GM19438 (cell line): ENCODE results near the gene SOX12.

Experiments
- ATAC-seq: cut with Tn5 transposase; IDR thresholded peaks from one replicate; pipeline ENCODE4 v1.9.1; 2021; ENCODE audit warnings: low read depth; ENCODE audit not compliant: unreplicated experiment

SOX12 gene

GRCh38 chr20:300345-300990 is 24.9 kb upstream of the SOX12 start:
- ATAC-seq, result no peak

GRCh38 chr20:301886-302848 is 23.2 kb upstream of the SOX12 start:
- no peak for ATAC-seq

- ATAC-seq, result no peak
These were observed 19.6 kb upstream of the SOX12 start for GRCh38 chr20:305745-306144.

- no peak for ATAC-seq
These were observed 16.8 kb upstream of the SOX12 start for GRCh38 chr20:308427-309038.

- ATAC-seq, result no peak
These were observed 16.0 kb upstream of the SOX12 start for GRCh38 chr20:309306-309840.

GRCh38 chr20:309841-310644 is 15.3 kb upstream of the SOX12 start:
- peak; percentile 100 for ATAC-seq

- ATAC-seq, result no peak
These were observed 14.7 kb upstream of the SOX12 start for GRCh38 chr20:310645-311044.

GRCh38 chr20:311609-312008 is 13.7 kb upstream of the SOX12 start:
- no peak for ATAC-seq

- ATAC-seq, result no peak
These were observed 13.3 kb upstream of the SOX12 start for GRCh38 chr20:312067-312466.

GRCh38 chr20:312866-313265 is 12.5 kb upstream of the SOX12 start:
- ATAC-seq, result no peak

GRCh38 chr20:313402-313801 is 11.9 kb upstream of the SOX12 start:
- no peak for ATAC-seq

GRCh38 chr20:313948-314347 is 11.4 kb upstream of the SOX12 start:
- no peak for ATAC-seq

- no peak for ATAC-seq
These were observed 8.9 kb upstream of the SOX12 start for GRCh38 chr20:316316-317068.

GRCh38 chr20:324177-325044 is 941 bp upstream of the SOX12 start:
- ATAC-seq, result peak; percentile 48

GRCh38 chr20:325889-326644 is 715 bp downstream of the SOX12 start:
- peak; percentile 9 for ATAC-seq

- no peak for ATAC-seq
These were observed 1.4 kb downstream of the SOX12 start for GRCh38 chr20:326645-327185.

GRCh38 chr20:327186-328026 is 2.1 kb downstream of the SOX12 start:
- ATAC-seq, result no peak
